Epithelial cell of esophagus (primary cell): Measurements from ENCODE around the gene URI1.

Source experiments
- DNase-seq: peaks from one replicate; pipeline ENCODE4 v3.0.0; 2010; ENCODE audit warnings: low read depth
- H3K4me3 ChIP-seq: 2 replicates; pipeline ENCODE4 v1.5.1; 2011; ENCODE audit warnings: mild to moderate bottlenecking, low read length, control low read depth
- TF ChIP-seq, protein P1 (sequence below): IDR thresholded peaks from 2 replicates; pipeline ENCODE4 v1.5.1; 2011; ENCODE audit warnings: low read depth, mild to moderate bottlenecking, low read length, control low read depth, inconsistent platforms; ENCODE audit not compliant: insufficient read depth; ENCODE audit errors: missing control alignments

URI1 gene

DNA sequence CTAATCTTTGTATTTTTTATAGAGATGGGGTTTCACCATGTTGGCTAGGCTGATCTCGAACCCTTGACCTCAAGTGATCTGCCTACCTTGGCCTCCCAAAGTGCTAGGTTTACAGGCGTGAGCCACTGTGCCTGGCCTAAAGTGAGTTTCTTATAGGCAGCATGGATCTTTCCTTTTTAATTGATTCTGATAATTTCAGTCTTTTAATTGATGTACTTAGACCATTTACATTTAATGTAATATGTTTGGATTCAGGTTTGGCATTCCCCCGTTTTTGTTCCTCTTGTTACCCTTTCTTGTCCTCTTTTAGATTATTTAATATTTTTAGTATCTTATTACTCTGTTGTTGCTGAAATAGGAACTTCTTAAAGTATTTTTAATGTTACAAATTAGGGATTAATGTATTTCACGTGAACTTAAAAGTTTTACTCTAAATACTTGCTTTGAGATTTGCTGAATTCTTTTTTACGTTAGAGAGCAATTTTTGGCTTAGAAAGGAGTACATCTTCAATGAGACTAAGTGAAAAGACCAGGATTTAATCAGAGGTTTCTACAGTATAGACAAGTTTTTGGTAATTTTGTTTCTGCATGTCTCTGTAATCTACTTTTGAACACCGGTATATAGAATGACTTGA is 50.3 kb downstream of the URI1 start:
- TF ChIP-seq, protein P1, sequence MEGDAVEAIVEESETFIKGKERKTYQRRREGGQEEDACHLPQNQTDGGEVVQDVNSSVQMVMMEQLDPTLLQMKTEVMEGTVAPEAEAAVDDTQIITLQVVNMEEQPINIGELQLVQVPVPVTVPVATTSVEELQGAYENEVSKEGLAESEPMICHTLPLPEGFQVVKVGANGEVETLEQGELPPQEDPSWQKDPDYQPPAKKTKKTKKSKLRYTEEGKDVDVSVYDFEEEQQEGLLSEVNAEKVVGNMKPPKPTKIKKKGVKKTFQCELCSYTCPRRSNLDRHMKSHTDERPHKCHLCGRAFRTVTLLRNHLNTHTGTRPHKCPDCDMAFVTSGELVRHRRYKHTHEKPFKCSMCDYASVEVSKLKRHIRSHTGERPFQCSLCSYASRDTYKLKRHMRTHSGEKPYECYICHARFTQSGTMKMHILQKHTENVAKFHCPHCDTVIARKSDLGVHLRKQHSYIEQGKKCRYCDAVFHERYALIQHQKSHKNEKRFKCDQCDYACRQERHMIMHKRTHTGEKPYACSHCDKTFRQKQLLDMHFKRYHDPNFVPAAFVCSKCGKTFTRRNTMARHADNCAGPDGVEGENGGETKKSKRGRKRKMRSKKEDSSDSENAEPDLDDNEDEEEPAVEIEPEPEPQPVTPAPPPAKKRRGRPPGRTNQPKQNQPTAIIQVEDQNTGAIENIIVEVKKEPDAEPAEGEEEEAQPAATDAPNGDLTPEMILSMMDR: no peak
- no peak for DNase-seq
- no peak overlapping the region for H3K4me3 ChIP-seq

DNA sequence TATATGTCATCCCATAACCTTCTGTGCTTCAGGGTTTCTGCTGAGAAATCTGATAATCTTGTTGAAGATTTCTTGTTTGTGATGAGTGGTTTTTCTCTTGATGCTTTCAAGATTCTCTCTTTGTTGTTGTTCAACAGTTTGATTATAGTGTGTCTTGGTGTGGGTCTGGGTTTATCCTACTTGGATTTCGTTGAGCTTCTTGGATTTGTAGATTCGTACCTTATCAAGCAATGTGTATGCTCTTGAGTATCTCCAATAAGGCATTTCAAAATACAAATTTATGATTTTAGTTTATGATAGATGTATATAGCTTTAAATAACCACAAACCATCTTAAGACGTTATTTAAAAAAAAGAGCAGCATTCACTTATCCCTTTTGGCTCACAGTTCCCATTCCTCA is 57.5 kb downstream of the URI1 start:
- DNase-seq: no peak
- H3K4me3 ChIP-seq: no peak overlapping the region
- TF ChIP-seq, protein P1: no peak

DNA sequence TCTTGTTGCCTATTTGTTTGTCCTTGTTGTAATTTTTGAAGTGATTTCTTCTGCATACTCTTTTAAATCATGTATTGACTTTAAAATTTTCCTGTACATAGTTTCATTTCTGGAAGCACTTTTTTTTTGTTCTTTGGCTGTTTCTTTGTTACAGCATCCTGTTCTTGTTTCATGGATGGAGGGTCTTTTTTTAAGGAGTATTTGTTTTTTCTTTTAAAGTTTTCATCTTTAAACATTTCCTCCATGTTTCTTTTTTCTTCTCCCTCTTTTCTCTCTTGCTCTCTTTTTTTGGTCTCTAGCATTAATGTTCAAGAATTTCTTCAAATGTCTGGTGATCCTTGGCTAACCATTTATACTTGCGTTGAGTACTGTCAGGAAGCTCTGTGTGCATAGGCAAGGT is 58.8 kb downstream of the URI1 start:
- TF ChIP-seq, protein P1: no peak
- H3K4me3 ChIP-seq: no peak overlapping the region
- no peak for DNase-seq

DNA sequence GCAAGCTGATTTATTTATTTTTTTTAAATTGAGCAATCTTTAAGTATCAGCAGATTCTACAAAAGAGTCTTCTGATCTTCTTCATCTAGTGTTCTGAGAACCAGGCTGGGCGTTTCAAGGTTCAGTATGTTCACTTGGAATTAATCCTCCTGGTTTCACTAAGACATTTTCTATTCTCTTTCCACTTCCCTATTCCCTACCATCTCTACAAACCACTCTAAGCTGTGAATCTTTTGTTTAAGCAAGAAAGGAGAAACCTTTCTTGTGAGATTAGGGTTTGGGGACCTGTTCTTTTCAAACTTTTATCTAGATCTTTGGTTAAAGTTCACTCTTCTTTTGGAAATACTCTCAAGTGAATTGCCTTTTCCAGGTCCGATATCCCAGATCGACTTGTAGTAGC is 59.3 kb downstream of the URI1 start:
- DNase-seq: no peak
- TF ChIP-seq, protein P1: no peak
- no peak overlapping the region for H3K4me3 ChIP-seq

DNA sequence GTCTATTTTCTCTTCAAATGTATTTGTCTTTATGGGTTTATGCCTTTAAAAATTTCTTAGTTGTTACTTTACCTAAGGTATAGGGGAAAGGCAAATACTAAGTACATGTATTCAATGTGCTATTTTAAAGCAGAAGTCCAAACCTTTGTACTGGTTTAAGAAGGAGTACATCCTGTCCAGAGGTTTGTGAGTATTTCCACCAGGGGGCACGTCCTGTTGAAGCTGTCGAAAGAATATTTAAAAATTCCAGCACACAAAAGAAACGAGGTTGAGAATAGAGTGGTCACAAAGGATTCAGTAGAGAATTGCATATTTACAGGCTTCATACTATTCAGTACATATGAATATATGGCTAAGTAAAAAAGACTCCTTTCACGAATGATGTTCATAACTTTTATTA is 59.8 kb downstream of the URI1 start:
- no peak overlapping the region for H3K4me3 ChIP-seq
- TF ChIP-seq, protein P1: peak; percentile 20
- peak; percentile 15 for DNase-seq

DNA sequence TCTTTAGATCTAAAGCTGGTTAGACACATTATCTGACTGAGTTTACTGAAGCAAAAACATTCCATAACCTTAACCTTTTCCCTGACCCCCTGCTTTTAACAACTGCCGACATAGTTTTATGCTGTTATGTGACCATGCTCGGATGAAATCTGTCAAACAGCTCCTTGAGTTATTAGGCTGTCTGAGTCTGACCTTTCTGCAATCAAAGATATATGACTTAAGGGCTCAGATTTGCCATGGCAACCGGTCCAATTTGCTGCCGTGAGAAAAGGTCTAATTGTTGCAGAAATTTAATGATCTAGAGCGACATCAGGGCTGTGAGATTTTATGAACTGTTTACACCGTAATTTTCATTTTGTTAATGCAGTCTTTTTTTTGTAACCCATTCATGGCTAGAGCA is 61.8 kb downstream of the URI1 start:
- DNase-seq: no peak

More for the DNA sequence above, 61.8 kb downstream of the URI1 start:
- TF ChIP-seq, protein P1: no peak
- H3K4me3 ChIP-seq: no peak overlapping the region
